Left ventricle myocardium inferior (tissue), 1 donor: ENCODE data around the gene GGT1. TPM values are rescaled to one million over a fixed set of nuclear protein-coding genes. Genes with fewer than 3 reads are reported as not detected.
"Not testable (repeated sequence)": the region's sequence is repeated elsewhere in the genome, so short reads cannot be mapped to it uniquely, and the experiment has no call there.

Source experiments
- DNase-seq: peaks from one replicate; pipeline ENCODE4 v3.0.0-alpha.2; 2020
- H3K27ac ChIP-seq: fragments of 200-600 bp; replicated peaks from 2 replicates; pipeline ENCODE4 v1.8.0; 2021
- H3K27me3 ChIP-seq: fragments of 200-600 bp; 2 replicates; pipeline ENCODE4 v1.8.0; 2021; ENCODE audit warnings: low read depth
- H3K36me3 ChIP-seq: fragments of 200-600 bp; 2 replicates; pipeline ENCODE4 v1.8.0; 2021
- H3K4me1 ChIP-seq: fragments of 200-600 bp; 2 replicates; pipeline ENCODE4 v1.8.0; 2021
- H3K4me3 ChIP-seq: fragments of 200-600 bp; 2 replicates; pipeline ENCODE4 v1.8.0; 2021; ENCODE audit warnings: mild to moderate bottlenecking, moderate library complexity
- H3K9me3 ChIP-seq: fragments of 200-600 bp; replicated peaks from 2 replicates; pipeline ENCODE4 v1.8.0; 2021
- CTCF ChIP-seq: fragments of 200-600 bp; IDR thresholded peaks from 2 replicates; pipeline ENCODE4 v1.8.0; 2021; ENCODE audit warnings: antibody characterized with exemption, mild to moderate bottlenecking, borderline replicate concordance
- intact Hi-C: fragments of 100-400 bp; cut with micrococcal nuclease; formaldehyde crosslinking; loops from one replicate; pipeline ENCODE4 v1.11.0; 2022
- total RNA-seq: library from RNA; stranded (reverse); fragmentation: NEBNext Ultra II Directional; extraction: Animal tissue kit (Norgen Biotek cat#: 25700); gene quantifications from one replicate; pipeline ENCODE4 v1.2.1, GENCODE V29; 2021
- donor health status: DM: no; HTN: yes; CAD: no; lungs with severe emphysema.

The GGT1 gene
- total RNA-seq, 1 donor from 2014 or later, result 1.1 TPM

- H3K4me3 ChIP-seq, result no peak overlapping the region
- H3K9me3 ChIP-seq, result no peaks in the 10 kb centered on the region
- TF ChIP-seq CTCF, result no peak
- no peaks in the 10 kb centered on the region for H3K27me3 ChIP-seq
- no peak for DNase-seq
- H3K4me1 ChIP-seq, result peaks cover 17% of the 10 kb centered on the region
- intact Hi-C loops, result no loop called here
- H3K36me3 ChIP-seq, result peaks cover 10% of the 10 kb centered on the region
- no peak overlapping the region for H3K27ac ChIP-seq
These were observed 13.4 kb upstream of the GGT1 start for GRCh38 chr22:24589518-24590030.

GRCh38 chr22:24590596-24591173 lies 12.3 kb upstream of the GGT1 start:
- intact Hi-C loops, result no loop called here
- no peak overlapping the region for H3K27ac ChIP-seq
- H3K36me3 ChIP-seq, result peaks cover 10% of the 10 kb centered on the region
- no peaks in the 10 kb centered on the region for H3K9me3 ChIP-seq
- TF ChIP-seq CTCF, result no peak
- H3K4me3 ChIP-seq, result no peak overlapping the region
- no peak for DNase-seq
- H3K4me1 ChIP-seq, result peaks cover 15% of the 10 kb centered on the region
- H3K27me3 ChIP-seq, result no peaks in the 10 kb centered on the region

GRCh38 chr22:24591286-24591830 lies 11.6 kb upstream of the GGT1 start:
- no peak for TF ChIP-seq CTCF
- peaks cover 10% of the 10 kb centered on the region for H3K36me3 ChIP-seq
- H3K27me3 ChIP-seq, result no peaks in the 10 kb centered on the region
- H3K9me3 ChIP-seq, result no peaks in the 10 kb centered on the region
- DNase-seq, result no peak
- H3K27ac ChIP-seq, result no peak overlapping the region
- H3K4me3 ChIP-seq, result no peak overlapping the region
- intact Hi-C loops, result no loop called here
- H3K4me1 ChIP-seq, result peaks cover 15% of the 10 kb centered on the region

- Histone ChIP-seq H3K27ac (peak overlapping the region; percentile 81), H3K36me3 (peaks cover 10% of the 10 kb centered on the region), H3K4me1 (peaks cover 15% of the 10 kb centered on the region), H3K4me3 (peak overlapping the region; percentile 74), H3K27me3 (no peaks in the 10 kb centered on the region), H3K9me3 (no peaks in the 10 kb centered on the region)
- no peak for TF ChIP-seq CTCF
- intact Hi-C loops, result no loop called here
- DNase-seq, result no peak
These were observed 10.7 kb upstream of the GGT1 start for GRCh38 chr22:24592058-24592850.

- Histone ChIP-seq H3K9me3 (no peaks in the 10 kb centered on the region), H3K27me3 (no peaks in the 10 kb centered on the region), H3K4me1 (peaks cover 15% of the 10 kb centered on the region), H3K27ac (peak within 1 kb of the TSS; percentile 81), H3K4me3 (peak within 1 kb of the TSS; percentile 74), H3K36me3 (peaks cover 8% of the 10 kb centered on the region)
- no peak for TF ChIP-seq CTCF
- intact Hi-C loops, result no loop called here
- DNase-seq, result peak; percentile 93
These were observed 10.0 kb upstream of the GGT1 start, which contains the start of gene LRRC75B for GRCh38 chr22:24592851-24593558. Gene LRRC75B (minus strand): TSS chr22:24593073. CDS start chr22:24593039, 34 bp downstream.

- peak overlapping the region; percentile 74 for H3K4me3 ChIP-seq
- H3K9me3 ChIP-seq, H3K36me3 ChIP-seq, H3K27me3 ChIP-seq, intact Hi-C loops, DNase-seq: not testable (repeated sequence)
- H3K27ac ChIP-seq, result peak overlapping the region; percentile 81
- H3K4me1 ChIP-seq, result peaks cover 15% of the 10 kb centered on the region
These were observed 9.5 kb upstream of the GGT1 start for GRCh38 chr22:24593559-24593835.
